CMK (cell line): ENCODE results near the gene RPL31.

Experiments
- DNase-seq: peaks from one replicate; pipeline ENCODE4 v3.0.0-alpha.2; 2010; ENCODE audit warnings: low read depth

RPL31 gene

DNA sequence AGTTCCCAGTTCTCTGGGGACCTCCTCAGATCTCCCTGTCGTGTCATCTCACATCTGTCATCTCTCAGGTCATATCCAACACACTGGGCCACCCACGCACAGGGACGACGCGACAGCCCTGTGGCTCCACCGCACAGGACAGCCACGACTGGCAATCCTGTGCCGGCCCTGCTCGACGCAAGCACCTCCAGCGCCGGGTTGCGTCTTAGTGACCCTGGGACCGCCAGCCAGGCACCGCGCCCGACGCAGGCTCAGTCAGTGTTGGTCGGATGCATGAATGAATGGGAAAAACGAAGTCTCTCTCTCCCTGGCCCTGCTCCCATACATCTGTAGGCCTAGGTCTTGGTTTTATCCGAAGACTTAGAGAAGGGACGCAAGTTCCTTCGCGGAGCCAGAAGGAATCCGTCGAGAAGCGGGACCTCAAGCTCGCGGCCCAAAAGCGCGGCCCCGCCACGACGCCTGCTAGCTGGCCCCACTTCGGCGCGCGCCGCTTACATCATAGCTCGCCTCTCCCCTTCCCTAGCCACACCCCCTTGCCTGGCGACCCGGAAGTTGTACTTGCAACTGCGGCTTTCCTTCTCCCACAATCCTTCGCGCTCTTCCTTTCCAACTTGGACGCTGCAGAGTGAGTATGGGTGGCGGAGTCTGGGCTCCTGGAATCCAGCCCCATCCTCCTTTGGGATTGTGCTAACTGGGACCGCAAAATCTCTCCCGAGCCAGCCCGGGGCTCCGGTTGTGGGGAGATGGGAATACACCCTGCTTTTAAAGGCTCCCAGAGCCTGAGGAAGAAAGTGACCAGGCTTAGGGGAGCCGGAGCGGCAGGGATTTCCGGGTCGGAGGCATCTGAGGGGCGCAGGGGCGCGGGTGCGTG is at the start of gene RPL31:
Gene RPL31 (plus strand): TSS at position 599 of the 871 bp plus-strand sequence. CDS start 413 bp downstream, outside the sequence.
- peak; percentile 93 for DNase-seq

DNA sequence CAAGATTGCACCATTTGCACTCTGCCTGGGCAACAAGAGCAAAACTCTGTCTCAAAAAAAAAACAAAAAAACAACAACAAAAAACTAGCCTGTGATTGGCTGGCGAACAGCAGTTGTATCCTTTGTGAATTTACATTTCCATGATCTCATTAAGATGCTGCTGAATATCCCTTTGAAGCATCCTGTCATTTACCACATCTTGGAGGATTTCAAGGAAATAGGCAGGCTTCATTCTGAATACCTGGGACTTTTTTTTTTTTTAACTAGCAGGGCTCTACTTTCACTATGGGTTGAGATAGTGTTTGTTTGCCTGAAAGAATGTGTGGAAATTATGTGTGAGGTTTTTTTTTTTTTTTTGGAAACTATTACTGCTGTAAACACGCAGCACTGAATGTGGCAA is 49.6 kb upstream of the RPL31 start:
- DNase-seq = no peak

DNA sequence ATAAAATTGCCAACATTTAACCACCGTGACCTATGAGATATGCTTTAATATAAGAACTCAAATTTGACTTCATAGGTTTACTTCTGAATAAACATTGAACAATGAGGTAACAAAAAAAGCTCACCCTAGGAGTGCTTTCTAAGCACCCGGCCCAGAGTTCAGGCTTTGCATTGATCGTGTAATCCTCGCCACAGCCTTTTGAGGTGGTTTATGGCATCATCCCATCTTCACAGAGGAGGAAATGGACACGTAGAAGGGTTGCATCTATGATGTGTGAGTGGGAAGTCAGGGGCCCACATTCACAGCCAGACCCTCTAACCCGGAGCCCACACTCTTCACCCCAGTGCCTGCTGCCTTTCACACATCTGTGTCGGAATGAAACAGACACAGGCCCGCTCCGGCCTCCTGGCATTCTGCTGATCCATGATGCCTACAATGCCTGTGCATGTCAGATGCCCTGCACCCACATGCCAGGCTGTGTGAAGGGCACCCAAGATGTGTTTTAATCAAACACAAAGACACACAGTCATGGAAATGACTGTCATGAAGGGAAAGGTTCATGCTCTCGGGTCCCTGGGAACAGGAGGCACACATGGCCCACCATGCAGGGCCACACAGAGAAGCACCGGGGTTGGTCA is 48.6 kb upstream of the RPL31 start:
- no peak for DNase-seq

DNA sequence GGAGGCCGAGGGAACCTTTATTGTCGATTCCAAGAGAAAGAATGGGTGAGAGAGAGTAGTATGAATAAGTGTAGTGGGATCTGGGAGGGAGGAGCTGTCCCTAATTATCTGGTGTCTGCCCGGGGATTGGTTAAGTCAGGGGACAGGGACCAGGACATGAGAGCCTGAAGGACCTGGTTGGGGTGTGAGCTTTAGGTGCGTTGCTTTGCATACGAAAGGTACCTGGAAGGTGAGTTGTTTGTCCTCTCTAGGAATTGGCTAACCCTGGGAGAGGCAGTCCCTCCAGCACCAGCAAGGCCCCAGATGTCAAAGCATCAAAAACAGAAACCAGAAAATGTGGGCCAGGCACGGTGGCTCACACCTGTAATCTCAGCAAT is 48.1 kb upstream of the RPL31 start:
- no peak for DNase-seq

DNA sequence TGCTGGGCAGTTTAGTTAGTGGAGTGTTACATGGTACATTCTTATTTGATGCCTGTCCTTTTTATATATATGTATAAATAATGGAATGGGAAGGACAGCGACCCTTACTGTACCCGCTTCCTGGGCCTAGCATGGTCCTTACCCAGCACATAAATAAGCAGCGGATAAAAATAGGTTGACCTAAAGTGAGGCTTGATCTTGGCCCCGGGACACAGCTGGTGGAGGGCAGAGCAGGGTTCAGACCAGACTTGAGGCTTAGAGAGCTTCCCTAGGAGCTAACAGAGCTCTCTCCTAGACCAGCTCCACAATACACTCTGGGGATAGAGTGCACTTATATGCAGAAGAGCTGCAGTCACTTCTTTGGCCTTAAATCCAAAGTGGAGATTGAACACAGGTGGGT is 46.9 kb upstream of the RPL31 start:
- no peak for DNase-seq

DNA sequence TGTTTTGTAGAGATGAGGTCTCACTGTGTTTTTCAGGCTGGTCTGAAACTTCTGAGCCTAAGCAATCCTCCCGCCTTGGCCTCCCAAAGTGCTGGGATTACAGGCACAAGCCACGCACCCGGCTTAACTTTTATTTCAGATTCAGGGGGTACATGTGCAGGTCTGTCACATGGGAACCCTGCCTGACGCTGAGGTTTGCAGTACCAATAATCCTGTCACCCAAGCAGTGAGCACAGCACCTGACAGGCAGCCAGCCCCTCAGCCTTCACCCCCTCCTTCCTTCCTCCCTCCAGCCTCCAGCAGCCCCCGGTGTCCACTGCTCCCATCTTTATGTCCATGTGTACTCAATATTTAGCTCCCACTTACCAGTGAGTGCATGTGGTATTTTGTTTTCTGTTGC is 46.0 kb upstream of the RPL31 start:
- no peak for DNase-seq

DNA sequence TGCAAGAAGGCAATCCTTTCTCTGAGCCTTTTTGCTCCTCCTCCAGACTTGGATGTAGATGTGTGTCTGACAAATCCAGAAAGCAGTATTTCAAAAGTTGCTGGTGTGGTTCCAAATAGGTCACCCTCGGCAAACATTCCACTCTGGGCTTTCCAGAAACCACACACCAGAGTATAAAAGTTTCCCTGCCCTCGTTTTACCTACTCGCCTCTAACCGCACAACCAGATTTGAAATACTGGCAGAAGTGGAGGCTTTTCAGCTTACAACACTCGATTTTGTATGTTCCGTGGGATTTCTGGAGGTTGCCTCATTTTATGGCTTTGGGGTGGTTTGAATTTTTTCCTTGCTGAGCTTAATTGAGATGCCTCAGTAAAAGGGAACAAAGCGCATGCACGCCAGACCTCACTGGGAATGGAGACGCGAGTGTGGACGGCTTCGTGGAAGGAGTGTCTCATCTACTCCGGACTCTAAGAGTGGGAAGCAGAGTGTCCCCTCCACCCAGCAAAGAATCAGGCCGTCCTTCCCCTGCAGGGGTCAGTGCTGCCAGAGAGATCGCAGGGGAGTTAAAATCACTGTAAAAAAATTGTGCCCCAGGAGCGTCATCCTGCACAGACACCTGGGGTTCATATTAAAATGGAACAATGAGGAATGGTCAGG is 44.0 kb upstream of the RPL31 start:
- no peak for DNase-seq

DNA sequence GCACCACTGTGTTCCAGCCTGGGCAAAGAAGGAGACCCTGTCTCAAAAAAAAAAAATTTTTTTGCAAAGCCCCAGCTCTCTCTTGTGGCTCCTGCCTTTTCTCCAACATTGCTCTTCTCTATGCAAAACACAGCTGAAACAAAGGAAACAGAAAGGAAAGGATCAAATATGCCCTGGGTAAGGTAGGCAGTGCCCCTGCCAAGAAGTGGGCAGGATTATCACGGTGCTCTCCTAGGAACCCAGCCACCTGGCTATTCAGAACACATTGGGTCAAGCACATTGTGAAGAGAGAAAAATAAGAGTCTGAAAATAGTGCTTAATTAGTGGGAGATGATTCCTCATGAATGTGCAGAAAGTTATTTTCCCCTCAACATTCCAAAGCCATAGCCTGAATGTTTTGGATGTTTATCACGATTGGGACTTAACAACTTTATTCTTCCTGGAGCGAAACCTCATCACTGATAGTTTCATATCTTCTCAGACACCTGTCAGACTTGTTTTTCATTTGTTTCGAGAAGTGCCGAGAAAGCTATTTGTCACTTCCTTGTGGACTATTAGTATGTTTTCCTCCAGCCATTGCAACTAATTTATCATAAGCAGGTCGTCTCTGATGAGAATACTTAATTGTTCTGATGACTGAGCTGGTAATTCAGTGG is 42.7 kb upstream of the RPL31 start:
- DNase-seq = no peak

DNA sequence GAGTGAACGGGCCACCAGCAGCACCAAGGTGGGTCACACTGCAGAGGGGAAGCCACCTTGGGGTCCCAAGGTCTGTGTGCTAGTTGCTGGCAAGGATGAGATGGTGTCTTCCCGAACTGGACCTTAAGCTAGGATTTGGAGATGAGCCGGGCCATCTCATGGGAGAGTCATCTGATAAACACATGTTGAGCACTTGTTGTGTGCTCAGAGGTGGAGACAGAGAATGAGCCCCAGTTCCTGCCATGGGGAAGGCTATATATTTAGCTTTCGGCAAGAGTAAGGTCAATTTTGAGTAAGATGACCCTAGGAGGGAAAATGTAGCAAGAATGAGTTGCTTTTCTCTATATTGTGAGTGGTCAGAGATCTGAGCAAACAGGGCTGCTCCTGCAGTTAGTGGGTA is 41.4 kb upstream of the RPL31 start:
- no peak for DNase-seq

DNA sequence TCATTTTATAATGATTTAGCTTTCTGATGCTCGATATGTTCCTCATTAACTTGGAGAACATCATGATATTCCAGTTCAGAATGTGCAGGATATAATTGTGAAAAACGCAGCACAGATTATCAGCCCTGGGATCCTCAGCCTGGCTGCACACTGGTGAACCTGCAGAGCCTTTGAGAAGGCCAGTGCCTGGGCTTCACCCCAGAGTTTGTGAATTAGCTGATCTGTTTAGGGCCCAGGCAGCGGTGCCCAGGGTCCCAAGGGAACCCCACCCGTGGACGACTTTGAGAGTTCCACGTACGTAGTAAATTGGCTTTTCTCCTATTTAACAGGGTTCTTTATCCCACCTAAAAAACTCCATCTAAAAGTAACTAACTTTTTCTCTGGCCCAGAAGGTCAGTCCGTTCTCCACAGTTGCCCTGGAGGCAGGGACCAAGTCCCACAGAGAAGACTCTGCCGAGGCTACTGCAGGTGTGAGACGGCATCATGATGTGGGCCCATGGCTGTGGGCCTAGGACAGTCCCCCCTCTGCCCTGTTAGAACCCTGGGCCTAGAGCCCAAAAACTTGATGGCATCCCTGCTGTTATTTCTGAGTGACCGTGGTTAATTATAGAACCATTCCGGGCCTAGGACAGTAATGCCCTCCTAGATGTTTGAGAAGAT is 39.6 kb upstream of the RPL31 start:
- no peak for DNase-seq

DNA sequence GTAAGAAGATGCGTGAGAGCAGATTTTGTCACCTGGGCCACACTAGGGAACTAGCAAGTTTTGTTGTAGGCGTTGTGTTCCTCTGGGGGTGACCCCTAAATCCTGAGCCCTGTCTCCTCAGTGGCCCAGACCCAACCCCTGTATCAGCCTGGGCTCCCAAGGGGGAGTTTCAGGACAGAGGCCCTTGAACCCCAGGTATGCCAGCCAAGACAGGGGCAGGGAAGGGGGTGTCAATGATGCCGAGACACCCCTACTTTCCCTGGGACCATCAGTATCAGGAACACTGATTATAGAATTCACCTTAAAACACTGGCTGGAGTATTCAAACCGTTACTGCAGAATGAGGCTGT is 39.1 kb upstream of the RPL31 start:
- DNase-seq = no peak

DNA sequence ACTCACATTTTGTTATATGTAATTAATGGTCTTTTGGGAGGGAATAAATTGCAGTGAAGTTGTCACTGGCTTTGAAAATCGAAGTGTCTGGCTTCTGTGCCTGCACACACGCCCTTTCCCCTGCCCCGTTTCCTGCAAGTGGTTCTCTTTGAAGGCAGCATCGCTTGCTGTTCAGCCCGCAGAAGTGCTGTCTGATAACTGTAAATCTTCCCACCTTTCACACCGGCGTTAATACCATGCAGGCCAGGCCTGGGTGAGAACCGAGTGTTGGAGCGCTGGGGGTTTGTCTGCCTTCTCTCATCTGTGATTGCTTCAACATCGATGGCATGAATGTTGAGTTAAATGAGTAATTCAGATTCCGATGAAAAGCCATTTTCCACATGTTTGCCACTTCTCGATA is 37.9 kb upstream of the RPL31 start:
- no peak for DNase-seq

DNA sequence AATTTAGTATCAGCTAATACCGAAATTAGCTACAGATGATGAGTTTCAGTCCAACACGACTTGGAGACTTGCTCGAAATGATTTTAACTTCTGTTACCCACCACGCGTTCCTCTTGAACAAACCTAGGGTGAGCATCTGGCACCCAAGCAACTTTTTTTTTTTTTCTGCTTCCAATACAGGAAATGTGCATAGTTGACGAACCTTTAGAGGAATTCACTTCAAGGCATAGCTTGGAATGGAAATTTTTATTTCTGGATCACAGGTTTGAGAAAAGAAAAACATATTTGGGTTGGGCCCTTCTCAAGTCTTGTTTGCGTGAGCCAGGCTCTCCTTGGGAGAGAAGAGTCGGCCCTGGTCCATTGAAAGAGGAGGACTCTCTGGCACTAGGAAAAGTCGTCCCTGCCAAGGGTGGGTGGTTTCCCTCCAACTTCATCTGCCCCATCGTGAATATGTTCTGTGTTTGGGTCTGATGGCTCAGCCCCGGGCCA is 37.4 kb upstream of the RPL31 start:
- no peak for DNase-seq

DNA sequence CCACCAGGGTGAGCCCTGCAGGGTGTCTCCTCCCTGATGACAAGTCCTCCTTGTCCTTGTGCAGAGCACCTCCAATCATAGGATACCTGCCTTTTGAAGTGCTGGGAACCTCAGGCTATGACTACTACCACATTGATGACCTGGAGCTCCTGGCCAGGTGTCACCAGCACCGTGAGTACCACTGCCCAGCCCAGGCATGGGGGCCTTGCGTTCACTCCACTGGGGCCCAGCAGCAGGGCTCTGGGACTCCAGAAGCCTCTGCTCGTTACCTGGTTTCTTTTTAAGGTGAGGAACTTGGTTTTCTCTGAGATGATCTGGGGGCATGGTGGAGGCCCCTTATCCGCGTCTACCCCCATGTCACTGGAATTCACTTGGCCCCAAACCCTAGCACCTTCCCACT is 36.5 kb upstream of the RPL31 start:
- DNase-seq = no peak

DNA sequence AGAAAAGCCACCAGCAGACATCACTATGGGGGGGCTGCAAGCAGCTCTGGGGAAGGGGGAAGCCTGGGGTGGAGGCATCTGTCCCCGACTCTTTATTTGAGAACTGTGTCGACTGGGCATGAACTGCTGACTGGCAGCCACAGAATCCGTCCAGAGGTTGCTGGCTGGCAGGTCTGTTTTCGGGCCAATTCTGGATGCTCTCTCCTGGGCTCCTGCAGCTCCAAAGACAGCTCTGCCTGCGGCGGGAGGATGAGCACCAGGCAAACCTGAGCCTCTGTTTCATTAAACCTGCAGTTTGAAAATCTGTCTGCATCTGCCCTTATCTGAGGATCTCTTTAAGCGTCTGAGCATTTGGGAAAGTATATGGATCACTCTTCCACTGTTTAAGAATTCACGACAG is 34.4 kb upstream of the RPL31 start:
- no peak for DNase-seq

DNA sequence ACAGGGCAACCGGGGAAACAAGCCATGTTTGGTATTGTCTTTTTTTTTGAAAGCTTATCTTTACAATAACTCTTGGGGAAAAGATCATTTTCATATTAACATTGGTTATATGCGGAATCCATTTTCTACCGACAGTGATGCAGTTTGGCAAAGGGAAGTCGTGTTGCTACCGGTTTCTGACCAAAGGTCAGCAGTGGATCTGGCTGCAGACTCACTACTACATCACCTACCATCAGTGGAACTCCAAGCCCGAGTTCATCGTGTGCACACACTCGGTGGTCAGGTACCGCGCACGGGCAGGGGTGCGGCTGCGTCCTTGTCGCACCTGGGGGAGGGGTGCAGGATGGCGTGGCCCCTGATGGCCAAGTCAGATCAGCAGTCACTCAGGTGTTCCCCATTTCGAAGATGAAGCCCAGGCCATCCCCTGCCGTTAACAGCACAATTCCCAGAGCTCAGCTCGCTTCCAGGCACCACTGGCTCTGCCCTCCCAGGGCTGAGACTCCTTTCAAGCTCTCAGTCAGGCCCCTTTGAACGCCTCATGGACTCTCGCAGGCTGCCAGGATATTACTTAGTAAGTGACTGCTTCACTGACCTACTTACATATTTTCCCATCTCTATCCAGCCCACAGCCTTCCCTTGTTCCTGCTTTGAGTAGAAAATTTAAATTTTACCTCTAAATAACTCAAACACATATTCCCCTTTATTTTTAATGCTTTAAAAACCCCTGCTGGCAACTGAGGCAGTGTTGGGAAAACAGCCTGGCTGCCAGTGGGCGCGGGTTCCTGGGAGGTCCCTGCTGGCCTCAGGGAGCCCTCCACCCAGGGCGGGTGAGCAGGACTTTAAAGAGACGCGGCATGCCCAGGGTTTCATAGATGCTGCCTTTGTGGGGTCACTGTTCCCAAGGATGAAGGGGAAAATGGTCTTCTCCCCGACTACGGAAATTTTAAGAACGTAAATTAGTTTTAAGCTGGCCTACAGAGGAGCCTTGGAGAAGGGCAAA is 33.6 kb upstream of the RPL31 start:
- no peak for DNase-seq

DNA sequence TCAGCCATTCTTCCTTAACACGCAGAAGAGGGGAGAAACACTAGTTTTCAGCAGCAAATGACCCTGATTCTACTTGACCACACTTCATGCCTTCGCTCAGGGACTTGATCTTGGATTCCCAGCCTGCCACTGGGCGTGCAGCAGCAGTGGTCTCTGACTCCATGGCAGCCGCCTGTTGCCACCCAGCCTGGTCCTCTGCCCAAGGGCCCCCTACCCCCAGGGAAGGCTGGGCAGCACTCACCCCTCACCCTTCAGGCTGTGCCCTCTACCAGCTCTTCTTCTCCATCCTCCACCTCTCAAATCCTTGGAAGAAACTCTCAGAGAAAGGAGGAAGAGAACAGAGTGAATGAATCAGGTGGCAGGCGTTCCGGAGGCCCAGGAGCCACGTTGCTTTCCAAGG is 32.1 kb upstream of the RPL31 start:
- DNase-seq = no peak

DNA sequence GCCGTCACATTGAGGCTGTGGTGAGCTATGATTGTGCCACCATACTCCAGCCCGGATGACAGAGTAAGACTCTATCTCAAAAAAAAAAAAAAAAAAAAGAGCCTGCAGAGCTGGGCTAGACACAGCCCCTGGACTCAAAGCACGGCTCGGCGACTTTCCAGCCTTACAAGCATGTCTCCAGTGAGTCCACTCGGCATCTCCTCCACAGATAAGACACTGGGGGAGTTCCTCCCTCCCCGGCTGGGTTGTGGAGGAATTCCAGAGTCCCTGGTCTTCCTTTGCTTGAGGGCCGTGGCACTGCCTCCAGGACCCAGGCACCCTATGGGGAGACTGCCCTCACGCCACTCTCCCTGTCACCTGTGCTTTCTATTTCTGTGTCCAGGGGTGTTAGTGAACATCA is 30.9 kb upstream of the RPL31 start:
- DNase-seq = no peak

DNA sequence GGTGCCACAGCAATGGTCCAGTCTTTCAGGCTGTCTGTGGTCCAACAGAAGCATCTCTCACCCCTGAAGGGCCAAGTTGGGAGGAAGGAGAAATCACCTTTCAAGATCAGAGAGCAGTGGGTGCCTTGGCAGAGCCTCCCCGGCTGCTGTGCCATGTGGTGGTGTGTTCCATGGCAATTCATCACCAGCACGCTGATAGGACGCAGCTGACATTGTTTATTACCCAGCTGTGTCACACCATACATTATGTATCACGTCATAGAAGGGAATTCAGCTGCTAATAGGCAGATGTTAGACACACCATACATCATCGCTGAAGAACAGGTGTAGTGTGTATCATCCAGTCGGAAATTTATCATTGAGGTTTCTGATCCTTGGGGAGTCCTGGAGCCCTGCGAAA is 29.6 kb upstream of the RPL31 start:
- no peak for DNase-seq

DNA sequence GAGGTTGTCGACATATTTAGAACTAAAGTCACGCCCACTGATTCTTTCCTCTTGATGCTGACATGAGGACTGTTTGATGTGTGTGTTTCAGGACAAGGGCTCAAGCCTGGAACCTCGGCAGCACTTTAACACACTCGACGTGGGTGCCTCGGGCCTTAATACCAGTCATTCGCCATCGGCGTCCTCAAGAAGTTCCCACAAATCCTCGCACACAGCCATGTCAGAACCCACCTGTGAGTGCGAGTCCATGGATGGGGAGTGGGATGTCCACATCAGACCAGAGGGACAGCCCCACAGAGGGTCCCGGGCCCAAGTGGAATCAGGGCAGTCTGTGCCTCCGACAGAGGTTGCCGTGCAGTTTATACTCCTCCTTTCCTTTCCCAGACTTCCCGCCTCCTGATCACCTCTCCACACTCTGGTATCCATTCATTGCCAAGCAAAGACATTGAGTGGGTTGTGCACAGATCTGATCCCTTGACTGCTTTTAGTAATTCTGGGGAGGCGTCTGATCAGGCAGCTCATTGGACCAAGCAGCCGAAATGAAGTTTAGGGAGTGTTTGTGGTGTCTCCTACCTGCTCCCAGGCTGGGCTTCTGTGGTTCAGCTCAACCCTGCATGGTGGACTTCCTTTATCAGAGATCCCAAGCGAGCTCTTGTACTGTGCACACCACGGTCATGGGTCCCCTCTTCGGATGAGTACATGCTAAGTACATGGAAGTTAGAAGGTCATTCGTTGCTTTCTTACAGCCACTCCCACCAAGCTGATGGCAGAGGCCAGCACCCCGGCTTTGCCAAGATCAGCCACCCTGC is 27.2 kb upstream of the RPL31 start:
- DNase-seq = no peak
